Spleen (tissue), 7 donors: ENCODE results near the gene DMD.

ENCODE experiments used
- CTCF ChIP-seq, 11 experiments: fragments of 200-600 bp in 7 of 11; fragments of 450-650 bp in 4 of 11; sonication (generic) in 4 of 11; IDR thresholded peaks in 8 of 11; conservative IDR thresholded peaks in 3 of 11; 1 replicate in 7 of 11; 2 replicates in 4 of 11; pipeline versions ENCODE4 v1.4.0 to v1.8.0; 2016 to 2021; ENCODE audit warnings: antibody characterized with exemption in 11 of 11, inconsistent platforms in 4 of 11, mild to moderate bottlenecking in 1 of 11
- POLR2A ChIP-seq, 3 donors: fragments of 450-650 bp; IDR thresholded peaks; one replicate each; pipeline ENCODE4 v1.5.1; 2017; ENCODE audit warnings: antibody characterized with exemption in 3 of 3, mild to moderate bottlenecking in 1 of 3
- donor health status: DM: no; HTN: no; CAD: no; lungs with moderate emphysema.
- donor health status: DM: no; HTN: no; CAD: no.
- donor health status: DM: no; HTN: no; CAD: no.

- TF ChIP-seq CTCF (IDR thresholded peaks at IDR 0.05 in 8 of 11, conservative IDR thresholded peaks at IDR 0.05 in 3 of 11): no peak
- TF ChIP-seq POLR2A (IDR thresholded peaks at IDR 0.05): no peak
Observed at GRCh38 chrX:32599156-32599555, 612.2 kb downstream of the DMD start.
